Measurements from ENCODE around the gene CYBRD1.
"Not testable (repeated sequence)": the region's sequence is repeated elsewhere in the genome, so short reads cannot be mapped to it uniquely, and the experiment has no call there.

CYBRD1 gene

GRCh38 chr2:171490577-171490976, 31.7 kb upstream of the CYBRD1 start:
- H3K56ac ChIP-seq (ENCODE audit: low read length): no peak overlapping the region
- no peak overlapping the region for H4K5ac ChIP-seq (ENCODE audit: low read length)
- no peak overlapping the region for H3K23ac ChIP-seq (ENCODE audit: low read length)
- no peak overlapping the region for H4K8ac ChIP-seq (ENCODE audit: low read depth, low read length)
- no peaks in the 10 kb centered on the region for H3K79me1 ChIP-seq (ENCODE audit: low read length)
- no peak overlapping the region for H2BK15ac ChIP-seq (replicated peaks; ENCODE audit: low read depth)
- H2BK5ac ChIP-seq (ENCODE audit: low read length): no peak overlapping the region
- H3K4ac ChIP-seq (ENCODE audit: low read depth, low read length): no peak overlapping the region
- H3K18ac ChIP-seq (ENCODE audit: low read length): no peak overlapping the region
- H3K27ac ChIP-seq (ENCODE audit: low read depth, low read length): no peak overlapping the region
- H3K9ac ChIP-seq (ENCODE audit: low read length): no peak overlapping the region
- DNase-seq: peak; percentile 33
- no peak overlapping the region for H3K4me2 ChIP-seq (ENCODE audit: low read length)
- no peaks in the 10 kb centered on the region for H3K79me2 ChIP-seq (ENCODE audit: control insufficient read depth, insufficient read depth, low read length)
- whole genome bisulfite sequencing (ENCODE audit: extremely low coverage, insufficient coverage, low lambda C conversion rate): no CpG with 5 or more reads among the region's 2 CpGs
- no peaks in the 10 kb centered on the region for H3K4me1 ChIP-seq (ENCODE audit: control insufficient read depth, low read depth, low read length)
- no peaks in the 10 kb centered on the region for H3K27me3 ChIP-seq (ENCODE audit: insufficient read depth, low read length, poor library complexity)
- no peaks in the 10 kb centered on the region for H3K36me3 ChIP-seq (ENCODE audit: control insufficient read depth, insufficient read depth, low read length)
- no peak overlapping the region for H2AK5ac ChIP-seq (ENCODE audit: low read length)
- H3K4me3 ChIP-seq (ENCODE audit: low read length): no peak overlapping the region
- no peak overlapping the region for H2BK120ac ChIP-seq (ENCODE audit: low read depth, low read length)

- WGBS (ENCODE audit: extremely low coverage, insufficient coverage, low lambda C conversion rate): no CpG with 5 or more reads among the region's 3 CpGs
- Histone ChIP-seq H3K27ac (ENCODE audit: low read depth, low read length) (no peak overlapping the region), H3K79me2 (ENCODE audit: control insufficient read depth, insufficient read depth, low read length) (no peaks in the 10 kb centered on the region), H2BK120ac (ENCODE audit: low read depth, low read length) (no peak overlapping the region), H3K27me3 (ENCODE audit: insufficient read depth, low read length, poor library complexity) (no peaks in the 10 kb centered on the region), H3K36me3 (ENCODE audit: control insufficient read depth, insufficient read depth, low read length) (no peaks in the 10 kb centered on the region), H3K4me3 (ENCODE audit: low read length) (no peak overlapping the region), H4K5ac (ENCODE audit: low read length) (no peak overlapping the region), H2BK5ac (ENCODE audit: low read length) (no peak overlapping the region), H3K4me1 (ENCODE audit: control insufficient read depth, low read depth, low read length) (no peaks in the 10 kb centered on the region), H3K56ac (ENCODE audit: low read length) (no peak overlapping the region), H3K9ac (ENCODE audit: low read length) (no peak overlapping the region), H2BK15ac (replicated peaks; ENCODE audit: low read depth) (no peak overlapping the region), H3K4ac (ENCODE audit: low read depth, low read length) (no peak overlapping the region), H3K4me2 (ENCODE audit: low read length) (no peak overlapping the region), H3K23ac (ENCODE audit: low read length) (no peak overlapping the region), H2AK5ac (ENCODE audit: low read length) (no peak overlapping the region), H4K8ac (ENCODE audit: low read depth, low read length) (no peak overlapping the region), H3K79me1 (ENCODE audit: low read length) (no peaks in the 10 kb centered on the region), H3K18ac (ENCODE audit: low read length) (no peak overlapping the region)
- peak; percentile 69 for DNase-seq
Observed at GRCh38 chr2:171491292-171491691, 31.0 kb upstream of the CYBRD1 start.

GRCh38 chr2:171492664-171493063, 29.6 kb upstream of the CYBRD1 start:
- no peak overlapping the region for H2BK5ac ChIP-seq (ENCODE audit: low read length)
- WGBS (ENCODE audit: extremely low coverage, insufficient coverage, low lambda C conversion rate): no CpG with 5 or more reads among the region's 6 CpGs
- no peak overlapping the region for H3K9ac ChIP-seq (ENCODE audit: low read length)
- no peak for DNase-seq
- no peak overlapping the region for H2AK5ac ChIP-seq (ENCODE audit: low read length)
- H3K23ac ChIP-seq (ENCODE audit: low read length): no peak overlapping the region
- no peak overlapping the region for H3K56ac ChIP-seq (ENCODE audit: low read length)
- no peaks in the 10 kb centered on the region for H3K79me2 ChIP-seq (ENCODE audit: control insufficient read depth, insufficient read depth, low read length)
- no peaks in the 10 kb centered on the region for H3K4me1 ChIP-seq (ENCODE audit: control insufficient read depth, low read depth, low read length)
- H2BK120ac ChIP-seq (ENCODE audit: low read depth, low read length): no peak overlapping the region
- no peak overlapping the region for H4K5ac ChIP-seq (ENCODE audit: low read length)
- no peak overlapping the region for H3K27ac ChIP-seq (ENCODE audit: low read depth, low read length)
- no peak overlapping the region for H4K8ac ChIP-seq (ENCODE audit: low read depth, low read length)
- H3K36me3 ChIP-seq (ENCODE audit: control insufficient read depth, insufficient read depth, low read length): no peaks in the 10 kb centered on the region
- H3K4me3 ChIP-seq (ENCODE audit: low read length): no peak overlapping the region
- no peaks in the 10 kb centered on the region for H3K27me3 ChIP-seq (ENCODE audit: insufficient read depth, low read length, poor library complexity)
- H3K79me1 ChIP-seq (ENCODE audit: low read length): no peaks in the 10 kb centered on the region
- H3K18ac ChIP-seq (ENCODE audit: low read length): no peak overlapping the region
- no peak overlapping the region for H3K4me2 ChIP-seq (ENCODE audit: low read length)
- peak overlapping the region; percentile 55 for H3K4ac ChIP-seq (ENCODE audit: low read depth, low read length)
- no peak overlapping the region for H2BK15ac ChIP-seq (replicated peaks; ENCODE audit: low read depth)

GRCh38 chr2:171497664-171498063, 24.6 kb upstream of the CYBRD1 start:
- H4K8ac ChIP-seq (ENCODE audit: low read depth, low read length); H2BK5ac ChIP-seq (ENCODE audit: low read length); H3K4me2 ChIP-seq (ENCODE audit: low read length); H3K56ac ChIP-seq (ENCODE audit: low read length); H4K5ac ChIP-seq (ENCODE audit: low read length); H2BK15ac ChIP-seq (replicated peaks; ENCODE audit: low read depth); H3K9ac ChIP-seq (ENCODE audit: low read length); H3K79me2 ChIP-seq (ENCODE audit: control insufficient read depth, insufficient read depth, low read length); H3K4ac ChIP-seq (ENCODE audit: low read depth, low read length); H3K79me1 ChIP-seq (ENCODE audit: low read length); H3K27me3 ChIP-seq (ENCODE audit: insufficient read depth, low read length, poor library complexity); H2BK120ac ChIP-seq (ENCODE audit: low read depth, low read length); H3K36me3 ChIP-seq (ENCODE audit: control insufficient read depth, insufficient read depth, low read length); H3K4me1 ChIP-seq (ENCODE audit: control insufficient read depth, low read depth, low read length); H3K27ac ChIP-seq (ENCODE audit: low read depth, low read length); H2AK5ac ChIP-seq (ENCODE audit: low read length); H3K23ac ChIP-seq (ENCODE audit: low read length); H3K4me3 ChIP-seq (ENCODE audit: low read length); DNase-seq; H3K18ac ChIP-seq (ENCODE audit: low read length): not testable (repeated sequence)
- WGBS (ENCODE audit: extremely low coverage, insufficient coverage, low lambda C conversion rate): no CpG with 5 or more reads among the region's 5 CpGs

GRCh38 chr2:171505374-171505773, 16.9 kb upstream of the CYBRD1 start:
- no peaks in the 10 kb centered on the region for H3K27me3 ChIP-seq (ENCODE audit: insufficient read depth, low read length, poor library complexity)
- WGBS (ENCODE audit: extremely low coverage, insufficient coverage, low lambda C conversion rate): no CpG with 5 or more reads among the region's 2 CpGs
- H4K8ac ChIP-seq (ENCODE audit: low read depth, low read length): no peak overlapping the region
- no peak overlapping the region for H4K5ac ChIP-seq (ENCODE audit: low read length)
- no peaks in the 10 kb centered on the region for H3K79me1 ChIP-seq (ENCODE audit: low read length)
- no peak overlapping the region for H3K18ac ChIP-seq (ENCODE audit: low read length)
- H2BK120ac ChIP-seq (ENCODE audit: low read depth, low read length): no peak overlapping the region
- no peak for DNase-seq
- H2AK5ac ChIP-seq (ENCODE audit: low read length): no peak overlapping the region
- no peaks in the 10 kb centered on the region for H3K79me2 ChIP-seq (ENCODE audit: control insufficient read depth, insufficient read depth, low read length)
- no peak overlapping the region for H2BK5ac ChIP-seq (ENCODE audit: low read length)
- H3K4me2 ChIP-seq (ENCODE audit: low read length): no peak overlapping the region
- no peak overlapping the region for H3K27ac ChIP-seq (ENCODE audit: low read depth, low read length)
- H3K4me3 ChIP-seq (ENCODE audit: low read length): no peak overlapping the region
- H2BK15ac ChIP-seq (replicated peaks; ENCODE audit: low read depth): no peak overlapping the region
- H3K23ac ChIP-seq (ENCODE audit: low read length): no peak overlapping the region
- H3K9ac ChIP-seq (ENCODE audit: low read length): no peak overlapping the region
- H3K36me3 ChIP-seq (ENCODE audit: control insufficient read depth, insufficient read depth, low read length): no peaks in the 10 kb centered on the region
- no peak overlapping the region for H3K4ac ChIP-seq (ENCODE audit: low read depth, low read length)
- no peaks in the 10 kb centered on the region for H3K4me1 ChIP-seq (ENCODE audit: control insufficient read depth, low read depth, low read length)
- H3K56ac ChIP-seq (ENCODE audit: low read length): no peak overlapping the region

GRCh38 chr2:171509945-171510731, 12.1 kb upstream of the CYBRD1 start:
- H3K23ac ChIP-seq (ENCODE audit: low read length): no peak overlapping the region
- H4K8ac ChIP-seq (ENCODE audit: low read depth, low read length): no peak overlapping the region
- no peak overlapping the region for H4K5ac ChIP-seq (ENCODE audit: low read length)
- H2BK15ac ChIP-seq (replicated peaks; ENCODE audit: low read depth): no peak overlapping the region
- H2BK5ac ChIP-seq (ENCODE audit: low read length): no peak overlapping the region
- H3K79me2 ChIP-seq (ENCODE audit: control insufficient read depth, insufficient read depth, low read length): no peaks in the 10 kb centered on the region
- H3K27ac ChIP-seq (ENCODE audit: low read depth, low read length): no peak overlapping the region
- DNase-seq: no peak
- no peak overlapping the region for H3K4me3 ChIP-seq (ENCODE audit: low read length)
- no CpG with 5 or more reads among the region's 9 CpGs for WGBS (ENCODE audit: extremely low coverage, insufficient coverage, low lambda C conversion rate)
- no peak overlapping the region for H3K4me2 ChIP-seq (ENCODE audit: low read length)
- no peaks in the 10 kb centered on the region for H3K79me1 ChIP-seq (ENCODE audit: low read length)
- no peak overlapping the region for H2AK5ac ChIP-seq (ENCODE audit: low read length)
- no peak overlapping the region for H2BK120ac ChIP-seq (ENCODE audit: low read depth, low read length)
- H3K9ac ChIP-seq (ENCODE audit: low read length): no peak overlapping the region
- no peaks in the 10 kb centered on the region for H3K27me3 ChIP-seq (ENCODE audit: insufficient read depth, low read length, poor library complexity)
- H3K56ac ChIP-seq (ENCODE audit: low read length): no peak overlapping the region
- H3K4ac ChIP-seq (ENCODE audit: low read depth, low read length): no peak overlapping the region
- no peaks in the 10 kb centered on the region for H3K4me1 ChIP-seq (ENCODE audit: control insufficient read depth, low read depth, low read length)
- no peaks in the 10 kb centered on the region for H3K36me3 ChIP-seq (ENCODE audit: control insufficient read depth, insufficient read depth, low read length)
- no peak overlapping the region for H3K18ac ChIP-seq (ENCODE audit: low read length)
